Suprapubic skin (tissue), 4 donors: Measurements from ENCODE around the gene AUTS2. TPM values are rescaled to one million over a fixed set of nuclear protein-coding genes. Genes with fewer than 3 reads are reported as not detected.

ENCODE experiments used
- DNase-seq, 2 donors: peaks; one replicate each; pipeline ENCODE4 v3.0.0-alpha.2; 2019; ENCODE audit warnings: low spot score in 2 of 2
- H3K27ac ChIP-seq: fragments of 200-600 bp; sonication (generic); one replicate; pipeline ENCODE4 v1.5.1; 2019
- H3K27me3 ChIP-seq: fragments of 200-600 bp; sonication (generic); one replicate; pipeline ENCODE4 v1.5.1; 2019
- H3K36me3 ChIP-seq: fragments of 200-600 bp; sonication (generic); one replicate; pipeline ENCODE4 v1.5.1; 2019
- H3K4me1 ChIP-seq: fragments of 200-600 bp; sonication (generic); one replicate; pipeline ENCODE4 v1.5.1; 2019
- H3K4me3 ChIP-seq: fragments of 200-600 bp; sonication (generic); one replicate; pipeline ENCODE4 v1.5.1; 2019; ENCODE audit warnings: mild to moderate bottlenecking
- H3K9me3 ChIP-seq: fragments of 200-600 bp; sonication (generic); one replicate; pipeline ENCODE4 v1.5.1; 2019
- EP300 ChIP-seq: sonication (generic); formaldehyde crosslinking; IDR thresholded peaks from one replicate; pipeline ENCODE4 v1.6.1; 2017; ENCODE audit warnings: antibody characterized with exemption
- POLR2A ChIP-seq, 2 donors: fragments of 450-650 bp; IDR thresholded peaks; one replicate each; pipeline ENCODE4 v1.6.1; 2017; ENCODE audit warnings: antibody characterized with exemption in 2 of 2, mild to moderate bottlenecking in 2 of 2, moderate library complexity in 2 of 2
- POLR2AphosphoS5 ChIP-seq, 3 donors: sonication (generic); formaldehyde crosslinking; IDR thresholded peaks; one replicate each; pipeline ENCODE4 v1.6.1; 2017; ENCODE audit warnings: antibody characterized with exemption in 3 of 3
- WGBS: methylation state at CpG from one replicate; pipeline ENCODE4 v1.1.5; 2018; 5-methylcytosine and 5-hydroxymethylcytosine counted together
- total RNA-seq, 4 donors: library from RNA; depleted of rRNA; stranded (reverse); fragments of >200 nt; gene quantifications; one replicate each; pipeline ENCODE4 v1.1.0, GENCODE V29; 2016
- TF ChIP-seq, protein P1 (sequence below), 2 donors: fragments of 200-600 bp in 1 of 2; fragments of 450-650 bp in 1 of 2; sonication (generic) in 1 of 2; IDR thresholded peaks; one replicate each; pipeline ENCODE4 v1.5.1; 2016 to 2019; ENCODE audit warnings: antibody characterized with exemption in 2 of 2, mild to moderate bottlenecking in 1 of 2, moderate library complexity in 1 of 2

AUTS2 gene
- total RNA-seq, 4 donors from 2014 or later, result 31.0 to 102 (median 56.4) TPM

- H3K36me3 ChIP-seq, result no peaks in the 10 kb centered on the region
- H3K27ac ChIP-seq, result no peak overlapping the region
- WGBS, result 94% methylated on average over 1 of the region's 1 CpG
- no peaks in the 10 kb centered on the region for H3K9me3 ChIP-seq
- TF ChIP-seq, protein P1, sequence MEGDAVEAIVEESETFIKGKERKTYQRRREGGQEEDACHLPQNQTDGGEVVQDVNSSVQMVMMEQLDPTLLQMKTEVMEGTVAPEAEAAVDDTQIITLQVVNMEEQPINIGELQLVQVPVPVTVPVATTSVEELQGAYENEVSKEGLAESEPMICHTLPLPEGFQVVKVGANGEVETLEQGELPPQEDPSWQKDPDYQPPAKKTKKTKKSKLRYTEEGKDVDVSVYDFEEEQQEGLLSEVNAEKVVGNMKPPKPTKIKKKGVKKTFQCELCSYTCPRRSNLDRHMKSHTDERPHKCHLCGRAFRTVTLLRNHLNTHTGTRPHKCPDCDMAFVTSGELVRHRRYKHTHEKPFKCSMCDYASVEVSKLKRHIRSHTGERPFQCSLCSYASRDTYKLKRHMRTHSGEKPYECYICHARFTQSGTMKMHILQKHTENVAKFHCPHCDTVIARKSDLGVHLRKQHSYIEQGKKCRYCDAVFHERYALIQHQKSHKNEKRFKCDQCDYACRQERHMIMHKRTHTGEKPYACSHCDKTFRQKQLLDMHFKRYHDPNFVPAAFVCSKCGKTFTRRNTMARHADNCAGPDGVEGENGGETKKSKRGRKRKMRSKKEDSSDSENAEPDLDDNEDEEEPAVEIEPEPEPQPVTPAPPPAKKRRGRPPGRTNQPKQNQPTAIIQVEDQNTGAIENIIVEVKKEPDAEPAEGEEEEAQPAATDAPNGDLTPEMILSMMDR (IDR thresholded peaks at IDR 0.05), result no peak
- TF ChIP-seq EP300, result no peak
- H3K4me1 ChIP-seq, result no peaks in the 10 kb centered on the region
- no peak for DNase-seq
- no peak overlapping the region for H3K4me3 ChIP-seq
- H3K27me3 ChIP-seq, result no peaks in the 10 kb centered on the region
Measured at GRCh38 chr7:70132852-70133690, 534.8 kb downstream of the AUTS2 start.

GRCh38 chr7:70134029-70134770 lies 535.9 kb downstream of the AUTS2 start:
- WGBS, result 43% methylated on average over 8 of the region's 8 CpGs
- H3K27me3 ChIP-seq, result no peaks in the 10 kb centered on the region
- H3K9me3 ChIP-seq, result no peaks in the 10 kb centered on the region
- H3K27ac ChIP-seq, result no peak overlapping the region
- no peak overlapping the region for H3K4me3 ChIP-seq
- DNase-seq, result no peak
- no peaks in the 10 kb centered on the region for H3K4me1 ChIP-seq
- no peaks in the 10 kb centered on the region for H3K36me3 ChIP-seq
- TF ChIP-seq POLR2AphosphoS5 (IDR thresholded peaks at IDR 0.05) (no peak), EP300 (no peak), POLR2A (IDR thresholded peaks at IDR 0.05) (no peak)
- TF ChIP-seq, protein P1 (IDR thresholded peaks at IDR 0.05), result no peak

GRCh38 chr7:70135656-70136055 lies 537.4 kb downstream of the AUTS2 start:
- H3K9me3 ChIP-seq, result no peaks in the 10 kb centered on the region
- no peak overlapping the region for H3K4me3 ChIP-seq
- 86% methylated on average over 3 of the region's 3 CpGs for WGBS
- TF ChIP-seq, protein P1 (IDR thresholded peaks at IDR 0.05), result no peak
- TF ChIP-seq POLR2AphosphoS5 (IDR thresholded peaks at IDR 0.05) (no peak), POLR2A (IDR thresholded peaks at IDR 0.05) (no peak), EP300 (no peak)
- H3K4me1 ChIP-seq, result no peaks in the 10 kb centered on the region
- no peak overlapping the region for H3K27ac ChIP-seq
- no peaks in the 10 kb centered on the region for H3K36me3 ChIP-seq
- no peaks in the 10 kb centered on the region for H3K27me3 ChIP-seq
- no peak for DNase-seq

DNA sequence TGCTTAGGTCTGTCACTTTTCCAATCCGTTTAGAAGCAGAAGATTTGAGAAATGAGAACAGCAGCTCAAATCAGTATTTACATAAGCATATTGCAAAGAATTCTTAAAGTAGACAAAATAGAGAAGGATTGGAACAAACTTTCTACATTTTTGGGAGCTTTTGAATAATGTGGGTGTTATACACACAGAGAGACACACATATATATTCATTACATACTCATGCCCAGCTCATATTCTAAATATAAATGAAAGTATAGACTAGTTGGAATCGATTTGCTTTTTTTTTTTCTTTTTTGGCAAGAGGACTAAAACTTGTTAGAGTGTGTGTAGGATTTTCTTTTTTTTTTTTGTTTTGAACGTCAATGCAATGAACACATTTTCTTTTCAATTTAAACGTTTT lies 538.9 kb downstream of the AUTS2 start:
- TF ChIP-seq EP300, result no peak
- TF ChIP-seq, protein P1 (IDR thresholded peaks at IDR 0.05), result no peak
- TF ChIP-seq POLR2AphosphoS5 (IDR thresholded peaks at IDR 0.05), result no peak
- no peak for TF ChIP-seq POLR2A (IDR thresholded peaks at IDR 0.05)
- H3K9me3 ChIP-seq, result no peaks in the 10 kb centered on the region
- DNase-seq, result no peak
- H3K4me3 ChIP-seq, result no peak overlapping the region
- no peaks in the 10 kb centered on the region for H3K36me3 ChIP-seq
- 47% methylated on average over 4 of the region's 4 CpGs for WGBS
- H3K27me3 ChIP-seq, result no peaks in the 10 kb centered on the region
- no peaks in the 10 kb centered on the region for H3K4me1 ChIP-seq
- H3K27ac ChIP-seq, result no peak overlapping the region

DNA sequence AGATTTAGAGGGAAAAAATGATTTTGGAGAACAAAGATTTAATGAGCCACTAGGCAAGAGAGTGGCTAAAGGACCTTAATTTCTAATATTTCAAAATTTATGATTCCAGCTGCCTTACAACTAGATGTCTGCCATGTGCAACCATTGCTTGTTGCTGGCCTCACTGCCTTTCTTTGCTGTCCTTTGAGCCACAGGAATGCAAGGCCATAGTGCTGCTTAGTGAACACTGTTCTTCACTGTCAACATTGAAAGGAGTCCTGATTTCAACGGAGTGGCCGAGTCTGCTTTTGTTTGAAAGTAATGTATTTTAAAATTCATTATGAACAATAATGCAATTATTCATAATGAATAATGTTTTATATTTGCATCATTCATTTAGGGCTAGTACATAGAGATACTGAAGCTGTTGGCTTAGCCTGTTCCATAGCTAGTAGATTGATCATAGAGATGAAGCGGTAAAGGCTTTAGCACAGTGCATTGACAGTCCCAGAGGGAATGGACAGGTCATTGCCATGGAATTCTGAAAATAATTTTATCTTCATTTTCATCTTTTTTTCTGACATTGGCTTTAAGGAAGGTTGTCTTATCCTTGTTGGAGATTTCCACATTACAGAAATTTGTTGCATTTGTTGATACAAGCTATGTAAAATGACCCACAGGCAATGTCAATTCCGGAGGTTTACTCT lies 544.1 kb downstream of the AUTS2 start:
- TF ChIP-seq POLR2AphosphoS5 (IDR thresholded peaks at IDR 0.05), result no peak
- H3K27me3 ChIP-seq, result no peaks in the 10 kb centered on the region
- no peak overlapping the region for H3K4me3 ChIP-seq
- no peaks in the 10 kb centered on the region for H3K9me3 ChIP-seq
- H3K36me3 ChIP-seq, result no peaks in the 10 kb centered on the region
- no peak overlapping the region for H3K27ac ChIP-seq
- DNase-seq, result no peak
- 90% methylated on average over 4 of the region's 4 CpGs for WGBS
- H3K4me1 ChIP-seq, result peaks cover 2% of the 10 kb centered on the region
